ENCODE data around the gene ACAP2.
A peak's percentile ranks its signal among the peaks of the same experiment; 100 is the strongest.
"Not testable (repeated sequence)": the region's sequence is repeated elsewhere in the genome, so short reads cannot be mapped to it uniquely, and the experiment has no call there.

Gene ACAP2, protein sequence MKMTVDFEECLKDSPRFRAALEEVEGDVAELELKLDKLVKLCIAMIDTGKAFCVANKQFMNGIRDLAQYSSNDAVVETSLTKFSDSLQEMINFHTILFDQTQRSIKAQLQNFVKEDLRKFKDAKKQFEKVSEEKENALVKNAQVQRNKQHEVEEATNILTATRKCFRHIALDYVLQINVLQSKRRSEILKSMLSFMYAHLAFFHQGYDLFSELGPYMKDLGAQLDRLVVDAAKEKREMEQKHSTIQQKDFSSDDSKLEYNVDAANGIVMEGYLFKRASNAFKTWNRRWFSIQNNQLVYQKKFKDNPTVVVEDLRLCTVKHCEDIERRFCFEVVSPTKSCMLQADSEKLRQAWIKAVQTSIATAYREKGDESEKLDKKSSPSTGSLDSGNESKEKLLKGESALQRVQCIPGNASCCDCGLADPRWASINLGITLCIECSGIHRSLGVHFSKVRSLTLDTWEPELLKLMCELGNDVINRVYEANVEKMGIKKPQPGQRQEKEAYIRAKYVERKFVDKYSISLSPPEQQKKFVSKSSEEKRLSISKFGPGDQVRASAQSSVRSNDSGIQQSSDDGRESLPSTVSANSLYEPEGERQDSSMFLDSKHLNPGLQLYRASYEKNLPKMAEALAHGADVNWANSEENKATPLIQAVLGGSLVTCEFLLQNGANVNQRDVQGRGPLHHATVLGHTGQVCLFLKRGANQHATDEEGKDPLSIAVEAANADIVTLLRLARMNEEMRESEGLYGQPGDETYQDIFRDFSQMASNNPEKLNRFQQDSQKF

DNA sequence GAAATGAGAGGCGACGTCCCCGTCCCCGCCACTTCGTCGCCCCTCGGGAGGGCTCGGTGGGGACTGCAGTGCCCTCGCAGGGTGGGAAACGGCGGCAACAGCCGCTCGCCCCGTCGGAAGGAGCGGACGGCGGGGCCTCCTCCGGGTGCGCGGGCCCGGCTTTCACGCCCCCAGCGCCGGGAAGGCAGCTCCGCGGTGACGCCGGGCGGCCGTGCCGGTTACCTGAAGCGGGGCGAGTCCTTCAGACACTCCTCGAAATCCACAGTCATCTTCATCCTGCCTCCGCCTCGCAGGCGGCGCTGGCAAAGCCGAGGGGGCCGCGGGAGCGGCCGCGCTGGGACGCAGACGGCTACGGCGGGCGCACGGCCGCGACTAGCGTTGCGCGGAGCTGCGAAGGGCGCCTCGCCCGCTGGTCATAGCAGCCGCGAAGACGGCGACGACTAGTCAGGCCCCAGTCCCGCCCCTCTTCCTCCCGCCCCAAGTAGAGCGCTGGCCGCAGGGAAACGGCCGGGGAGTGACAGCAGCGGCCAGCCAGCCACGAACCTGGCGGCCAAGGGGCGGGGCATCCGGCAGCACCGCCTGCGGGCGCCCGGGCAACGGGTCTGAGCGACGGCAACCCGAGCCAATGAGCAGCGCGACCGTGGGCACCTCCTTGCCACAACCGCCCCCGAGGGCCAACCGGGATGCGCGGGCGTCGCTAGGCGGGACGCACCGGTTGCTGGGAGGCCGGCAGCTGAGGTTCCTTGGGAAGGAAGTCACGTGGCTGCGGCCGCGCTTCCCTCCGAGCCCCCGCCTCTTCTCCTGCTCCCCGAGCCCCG, at the start of gene ACAP2:
Gene ACAP2, minus strand, starts transcription at position 448 of the 818 bp plus-strand sequence. Its CDS starts 173 bp downstream, at position 275.
- in situ Hi-C loops (cut with MboI; ENCODE audit: low pct_unique_long_range_greater_than_20kb, low sequenced_read_pairs), result no loop called here
- DNase-seq, result peak; percentile 100

DNA sequence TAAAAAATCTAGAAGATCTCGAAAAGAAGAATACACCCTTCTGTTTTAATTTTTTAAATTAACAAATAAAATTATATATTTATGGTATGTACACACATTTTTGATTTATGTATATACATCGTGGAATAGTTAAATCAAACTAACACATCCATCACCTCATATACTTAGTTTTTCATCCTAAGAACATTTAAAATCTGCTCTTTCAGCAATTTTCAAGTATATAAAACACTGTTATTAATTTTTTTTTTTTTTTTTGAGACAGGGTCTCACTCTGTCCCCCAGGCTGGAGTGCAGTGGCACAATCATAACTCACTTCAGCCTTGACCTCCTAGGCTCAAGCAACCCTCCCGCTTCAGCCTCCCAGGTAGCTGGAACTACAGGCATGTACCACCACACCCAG, 32.8 kb upstream of the ACAP2 start:
- no peak for DNase-seq
- in situ Hi-C loops (cut with MboI; ENCODE audit: low pct_unique_long_range_greater_than_20kb, low sequenced_read_pairs), result no loop called here

DNA sequence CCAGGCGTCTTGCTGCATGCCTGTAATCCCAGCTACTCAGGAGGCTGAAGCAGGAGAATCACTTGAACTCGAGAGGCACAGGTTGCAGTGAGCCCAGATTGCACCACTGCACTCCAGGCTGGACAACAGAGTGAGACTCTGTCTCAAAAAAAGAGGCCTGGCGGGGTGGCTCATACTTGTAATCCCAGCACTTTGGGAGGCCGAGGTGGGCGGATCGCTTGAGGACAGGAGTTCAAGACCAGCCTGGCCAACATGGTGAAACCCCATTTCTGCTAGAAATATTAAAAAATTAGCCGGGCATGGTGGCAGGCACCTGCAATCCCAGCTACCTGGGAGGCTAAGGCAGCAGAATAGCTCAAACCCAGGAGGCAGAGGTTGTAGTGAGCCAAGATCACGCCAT, 32.3 kb upstream of the ACAP2 start:
- in situ Hi-C loops (cut with MboI; ENCODE audit: low pct_unique_long_range_greater_than_20kb, low sequenced_read_pairs); DNase-seq: not testable (repeated sequence)

DNA sequence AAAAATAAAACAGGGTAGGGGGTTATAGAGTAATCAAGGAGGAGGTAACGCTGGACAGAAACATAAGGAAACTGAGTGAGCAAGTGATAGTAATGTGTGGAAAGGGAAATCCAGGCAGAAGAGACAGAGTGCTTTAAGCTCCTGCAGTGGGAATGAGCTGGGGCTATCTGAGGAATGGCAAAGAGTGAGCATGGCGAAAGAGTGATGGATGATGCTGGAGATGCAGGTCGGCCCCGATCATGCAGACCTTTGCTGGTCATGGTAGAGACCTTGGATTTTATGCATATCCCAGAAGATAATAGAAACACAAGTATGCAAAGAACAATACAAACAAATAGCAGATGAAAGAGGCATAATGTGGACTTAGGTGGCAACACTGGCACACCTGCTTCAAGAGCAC, 26.0 kb upstream of the ACAP2 start:
- in situ Hi-C loops (cut with MboI; ENCODE audit: low pct_unique_long_range_greater_than_20kb, low sequenced_read_pairs), result no loop called here
- DNase-seq, result no peak

DNA sequence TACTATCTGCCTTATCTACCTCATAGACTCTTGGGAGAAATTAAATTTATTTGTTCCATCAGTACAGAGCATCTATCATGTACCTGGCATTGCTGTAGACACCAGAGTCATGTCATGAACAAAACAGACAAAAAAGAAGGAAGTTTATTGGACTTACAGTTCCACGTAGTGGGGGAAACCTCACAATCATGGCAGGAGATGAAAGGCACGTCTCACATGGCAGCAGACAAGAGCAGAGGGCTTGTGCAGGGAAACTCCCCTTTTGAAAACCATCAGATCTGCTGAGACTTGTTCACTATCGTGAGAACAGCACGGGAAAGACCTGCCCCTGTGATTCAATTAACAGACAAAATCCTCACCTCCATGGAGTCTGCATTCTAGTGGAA, 25.6 kb upstream of the ACAP2 start:
- in situ Hi-C loops (cut with MboI; ENCODE audit: low pct_unique_long_range_greater_than_20kb, low sequenced_read_pairs), result no loop called here

DNA sequence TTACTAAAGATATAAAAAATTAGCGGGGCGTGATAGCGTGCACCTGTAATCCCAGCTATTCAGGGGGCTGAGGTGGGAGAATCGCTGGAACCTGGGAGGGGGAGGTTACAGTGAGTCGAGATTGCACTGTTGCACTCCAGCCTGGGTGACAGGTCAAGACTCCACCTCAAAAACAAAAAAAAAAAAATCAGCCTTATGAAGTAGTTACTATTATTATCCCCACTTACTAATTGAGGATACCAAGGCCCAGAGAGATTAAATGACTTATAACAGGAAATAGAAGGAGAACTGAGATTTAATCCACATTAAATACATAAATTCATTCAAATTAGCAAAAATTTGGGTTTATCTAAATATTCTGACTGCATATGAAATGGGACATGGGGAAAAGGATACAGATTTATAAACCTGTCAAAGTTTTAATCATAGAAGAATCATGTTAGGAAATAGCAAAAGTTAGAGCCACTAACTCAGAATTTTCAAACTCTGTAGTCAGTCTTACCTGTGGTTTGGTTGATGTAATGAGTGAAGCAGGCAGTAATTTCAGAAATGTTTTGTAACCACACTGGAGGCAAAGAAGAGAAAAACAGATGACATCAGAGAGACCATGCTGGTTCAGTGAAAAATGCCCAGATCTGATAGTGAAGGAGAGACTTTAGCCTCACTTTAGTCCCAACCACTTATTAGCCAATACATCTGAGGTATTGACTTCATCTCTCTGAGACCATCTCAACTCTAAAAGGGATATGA, 25.0 kb upstream of the ACAP2 start:
- no peak for DNase-seq

More for the DNA sequence above, 25.6 kb upstream of the ACAP2 start:
- DNase-seq, result peak; percentile 8

DNA sequence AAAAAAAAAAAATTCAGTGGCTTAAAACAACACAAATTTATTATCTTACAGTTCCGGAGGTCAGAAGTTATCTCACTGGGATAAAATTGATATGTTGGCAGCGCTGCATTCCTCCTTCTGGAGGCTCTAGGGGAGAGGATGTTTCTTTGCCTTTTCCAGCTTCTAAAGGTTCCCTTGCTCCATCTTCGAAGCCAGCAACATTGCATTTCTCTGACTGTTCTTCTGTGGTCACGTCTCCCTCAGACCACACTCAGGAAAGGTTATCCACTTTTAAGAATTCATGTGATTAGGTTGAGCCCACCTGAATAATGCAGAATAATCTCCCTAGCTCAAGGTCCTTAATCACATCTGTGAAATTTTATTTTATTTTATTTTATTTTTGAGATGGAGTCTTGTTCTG, 23.4 kb upstream of the ACAP2 start:
- no peak for DNase-seq
- in situ Hi-C loops (cut with MboI; ENCODE audit: low pct_unique_long_range_greater_than_20kb, low sequenced_read_pairs), result no loop called here

More for the DNA sequence above, 25.0 kb upstream of the ACAP2 start:
- in situ Hi-C loops (cut with MboI; ENCODE audit: low pct_unique_long_range_greater_than_20kb, low sequenced_read_pairs), result no loop called here

DNA sequence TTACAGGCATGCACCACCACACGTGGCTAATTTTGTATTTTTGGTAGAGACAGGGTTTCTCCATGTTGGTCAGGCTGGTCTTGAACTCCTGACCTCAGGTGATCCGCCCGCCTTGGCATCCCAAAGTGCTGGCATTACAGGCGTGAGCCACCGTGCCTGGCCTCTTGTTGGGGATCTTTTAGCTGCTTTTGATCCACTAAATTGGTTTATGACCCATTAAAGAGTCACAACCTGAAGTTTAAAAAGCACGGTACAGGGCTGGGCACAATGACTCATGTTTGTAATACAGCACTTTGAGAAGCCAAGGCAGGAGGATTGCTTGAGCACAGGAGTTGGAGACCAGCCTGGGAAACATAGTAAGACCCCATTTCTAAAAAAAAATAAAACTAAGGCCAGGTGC, 20.1 kb upstream of the ACAP2 start:
- DNase-seq; in situ Hi-C loops (cut with MboI; ENCODE audit: low pct_unique_long_range_greater_than_20kb, low sequenced_read_pairs): not testable (repeated sequence)

DNA sequence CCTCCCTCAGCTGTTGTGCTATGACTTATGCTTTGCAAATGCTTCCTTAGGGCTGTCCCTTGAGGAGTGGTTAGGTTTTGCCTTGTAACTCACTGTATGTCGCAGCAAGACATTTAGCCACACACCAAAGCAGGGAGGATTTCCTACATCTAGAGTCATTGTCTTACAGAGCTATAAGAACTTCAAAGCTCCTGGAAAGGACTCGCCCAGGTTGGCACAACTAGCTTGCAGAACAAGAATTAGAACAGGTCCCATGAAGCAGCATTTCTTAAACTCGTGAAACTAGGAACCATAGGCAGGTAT, 19.4 kb upstream of the ACAP2 start:
- in situ Hi-C loops (cut with MboI; ENCODE audit: low pct_unique_long_range_greater_than_20kb, low sequenced_read_pairs), result no loop called here
- DNase-seq, result no peak

DNA sequence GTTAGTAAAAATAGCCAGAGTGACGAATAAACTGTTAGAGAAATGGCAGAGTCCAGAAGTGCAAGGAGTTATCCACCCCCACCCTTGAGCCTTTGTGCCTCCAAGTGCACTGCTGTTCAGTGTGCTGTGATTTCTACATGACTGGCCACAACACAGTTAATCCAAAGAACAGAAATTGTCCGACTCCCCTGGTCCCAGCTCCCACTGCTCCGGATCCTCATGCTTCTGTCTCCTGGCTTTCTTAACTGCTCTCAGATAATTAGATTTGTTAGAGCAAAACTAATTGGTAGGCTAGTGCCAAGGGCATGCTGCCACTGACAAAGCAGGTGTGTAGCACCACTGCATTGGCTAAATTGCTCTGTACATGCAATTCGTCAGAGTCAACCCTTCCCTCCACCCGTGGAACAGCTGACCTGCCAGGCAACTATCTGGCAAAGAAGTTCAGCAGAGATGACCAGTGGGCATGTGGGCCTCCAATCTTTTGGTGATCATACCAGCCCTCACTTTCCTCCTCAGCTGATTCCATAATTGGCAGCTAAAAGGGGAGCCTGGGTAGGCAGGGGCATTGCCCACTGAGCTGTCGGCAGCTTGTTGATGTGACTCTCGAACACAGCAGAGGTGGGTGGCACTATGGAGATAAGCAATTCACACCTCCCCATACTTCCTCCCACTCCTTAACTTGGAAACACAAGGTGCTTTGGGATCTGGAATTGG, 18.9 kb upstream of the ACAP2 start:
- in situ Hi-C loops (cut with MboI; ENCODE audit: low pct_unique_long_range_greater_than_20kb, low sequenced_read_pairs), result no loop called here
- no peak for DNase-seq

DNA sequence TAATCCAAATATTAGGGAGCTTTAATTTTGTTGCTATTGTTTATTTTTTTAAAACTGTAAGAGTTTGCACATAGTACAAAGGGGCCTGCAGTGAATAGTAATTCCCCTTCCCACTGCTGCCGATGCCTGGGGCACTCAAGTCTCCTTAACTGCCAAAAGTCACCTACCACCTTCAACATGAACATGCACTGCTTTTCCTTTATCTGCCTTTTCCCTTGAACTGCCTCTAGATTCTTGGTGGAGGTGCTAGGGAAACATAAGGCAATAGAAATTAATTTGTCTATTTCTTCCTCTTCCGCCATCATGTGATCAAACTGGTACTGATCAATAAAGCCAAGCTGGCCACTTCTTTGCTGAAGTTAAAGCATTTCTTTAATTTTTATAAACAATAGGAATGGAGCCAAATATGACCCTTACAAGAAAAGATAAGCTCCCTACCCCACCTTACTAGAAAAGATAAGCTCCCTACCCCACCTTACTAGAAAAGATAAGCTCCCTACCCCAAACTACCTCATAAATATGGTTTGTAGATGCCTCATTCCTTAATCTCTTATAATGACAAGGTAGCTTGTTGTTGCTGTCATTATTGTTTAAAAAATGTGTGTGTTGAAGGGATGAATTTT, 17.4 kb upstream of the ACAP2 start:
- no peak for DNase-seq
- in situ Hi-C loops (cut with MboI; ENCODE audit: low pct_unique_long_range_greater_than_20kb, low sequenced_read_pairs), result no loop called here

DNA sequence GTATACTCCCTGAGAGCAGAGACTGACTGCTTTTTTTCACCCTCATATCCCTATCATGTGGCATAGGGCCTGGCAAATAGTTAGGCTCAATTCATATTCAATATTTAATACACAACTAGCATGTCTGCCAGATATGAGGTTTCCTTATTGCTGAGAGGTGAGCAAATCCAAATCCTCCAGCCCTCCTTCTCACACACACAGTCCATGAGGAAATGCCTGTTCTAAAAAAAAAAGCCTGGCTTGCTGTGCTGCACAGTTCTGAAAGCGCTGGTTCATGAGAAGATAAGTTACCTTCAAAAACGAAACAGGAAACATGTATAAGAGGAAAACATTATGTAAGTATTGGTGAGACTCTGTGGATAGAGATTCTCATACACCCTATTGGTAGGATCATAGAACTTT, 15.5 kb upstream of the ACAP2 start:
- DNase-seq, result peak; percentile 40
- in situ Hi-C loops (cut with MboI; ENCODE audit: low pct_unique_long_range_greater_than_20kb, low sequenced_read_pairs), result no loop called here

DNA sequence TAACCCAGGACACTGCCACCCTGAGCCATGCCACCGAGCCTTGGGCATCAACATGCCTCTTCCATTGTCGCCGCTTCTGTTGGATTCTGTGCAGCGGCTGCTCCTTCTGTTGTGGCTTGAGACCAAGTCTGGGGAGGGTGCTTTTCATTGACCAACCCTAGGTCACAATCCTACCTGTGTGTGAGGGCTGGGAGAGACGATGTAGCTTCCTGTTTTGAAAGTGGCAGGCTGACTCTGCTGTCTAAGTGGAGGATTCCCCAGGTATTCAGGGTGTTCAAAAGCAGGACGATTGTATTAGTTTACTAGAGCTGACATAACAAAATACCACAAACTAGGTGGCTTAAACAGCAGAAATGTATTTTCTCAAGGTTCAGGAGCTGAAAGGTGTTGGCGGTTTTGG, 13.0 kb upstream of the ACAP2 start:
- in situ Hi-C loops (cut with MboI; ENCODE audit: low pct_unique_long_range_greater_than_20kb, low sequenced_read_pairs), result no loop called here

DNA sequence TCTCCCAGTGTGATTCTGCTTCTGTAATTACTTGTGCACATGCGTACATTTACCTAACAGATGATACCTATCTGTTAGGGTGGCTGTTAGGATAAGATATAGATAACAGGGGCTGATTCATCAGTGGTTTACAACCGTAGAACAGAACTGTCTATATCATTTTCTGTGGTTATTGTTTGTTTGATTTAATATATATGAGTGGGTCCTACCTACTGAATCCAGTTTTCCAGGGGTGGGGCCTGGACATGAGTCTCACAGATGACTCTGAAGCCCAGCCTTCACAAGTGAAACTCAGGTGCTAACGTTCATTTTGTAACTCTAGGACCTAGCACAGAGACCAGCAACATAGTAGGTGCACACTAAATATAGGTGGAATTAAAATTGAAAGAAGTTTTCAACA, 10.4 kb upstream of the ACAP2 start:
- in situ Hi-C loops (cut with MboI; ENCODE audit: low pct_unique_long_range_greater_than_20kb, low sequenced_read_pairs), result no loop called here
- DNase-seq, result no peak

More for the DNA sequence above, 13.0 kb upstream of the ACAP2 start:
- no peak for DNase-seq

DNA sequence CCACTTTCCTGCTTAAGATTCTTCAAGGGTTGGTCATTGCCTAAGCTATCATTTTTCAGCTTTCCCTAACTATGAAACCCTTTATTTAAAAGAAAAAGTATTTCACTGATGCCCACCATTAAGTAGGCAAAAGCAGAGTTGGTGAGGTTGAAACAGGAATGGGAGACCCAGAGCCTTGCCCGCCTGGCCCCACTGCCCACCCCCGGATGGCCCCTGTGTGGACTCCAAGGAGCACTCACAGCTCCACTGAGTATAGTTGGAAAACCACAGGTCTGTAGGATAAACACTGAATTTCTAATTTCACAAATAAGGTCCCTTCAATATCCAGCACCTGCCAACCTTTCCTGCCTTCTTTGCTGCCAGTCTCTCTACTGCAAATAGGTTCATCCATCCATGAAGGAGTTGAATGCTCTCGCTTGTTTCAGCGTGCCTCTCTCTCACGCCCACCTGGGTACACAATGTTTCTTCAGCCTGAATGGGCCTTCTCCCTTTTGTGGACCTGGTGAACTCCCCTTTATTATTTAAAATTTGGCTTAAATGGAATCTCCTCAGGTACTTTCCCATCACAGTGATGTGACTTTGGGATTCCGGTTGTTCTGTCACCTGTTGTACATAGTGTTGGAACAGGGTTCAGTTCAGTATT, 8.7 kb upstream of the ACAP2 start:
- DNase-seq, result no peak
- in situ Hi-C loops (cut with MboI; ENCODE audit: low pct_unique_long_range_greater_than_20kb, low sequenced_read_pairs), result no loop called here

DNA sequence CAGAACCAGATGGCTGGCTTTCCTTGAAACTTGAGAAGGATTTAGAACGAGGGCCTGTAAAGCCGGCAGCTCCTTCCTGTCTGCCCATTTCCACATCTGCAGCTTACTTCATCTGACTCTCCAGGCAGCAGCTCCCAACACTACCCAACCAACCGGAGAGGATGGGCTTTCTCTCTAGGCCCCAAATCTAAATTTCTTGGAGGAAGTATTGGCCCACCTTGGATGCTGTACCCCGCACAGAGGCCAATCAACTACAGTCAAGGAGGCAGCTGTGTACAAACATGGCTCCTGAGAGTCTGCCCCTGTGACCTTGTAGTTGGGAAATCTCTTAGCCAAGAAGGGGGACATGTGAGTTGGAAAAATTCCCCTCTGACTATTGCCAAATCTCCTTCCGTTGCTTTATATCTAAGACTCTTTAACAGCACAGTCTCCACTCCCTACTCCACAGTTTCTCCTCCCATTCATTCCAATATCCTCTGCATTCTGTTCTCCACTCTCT, 8.0 kb upstream of the ACAP2 start:
- in situ Hi-C loops (cut with MboI; ENCODE audit: low pct_unique_long_range_greater_than_20kb, low sequenced_read_pairs), result no loop called here
- DNase-seq, result no peak

DNA sequence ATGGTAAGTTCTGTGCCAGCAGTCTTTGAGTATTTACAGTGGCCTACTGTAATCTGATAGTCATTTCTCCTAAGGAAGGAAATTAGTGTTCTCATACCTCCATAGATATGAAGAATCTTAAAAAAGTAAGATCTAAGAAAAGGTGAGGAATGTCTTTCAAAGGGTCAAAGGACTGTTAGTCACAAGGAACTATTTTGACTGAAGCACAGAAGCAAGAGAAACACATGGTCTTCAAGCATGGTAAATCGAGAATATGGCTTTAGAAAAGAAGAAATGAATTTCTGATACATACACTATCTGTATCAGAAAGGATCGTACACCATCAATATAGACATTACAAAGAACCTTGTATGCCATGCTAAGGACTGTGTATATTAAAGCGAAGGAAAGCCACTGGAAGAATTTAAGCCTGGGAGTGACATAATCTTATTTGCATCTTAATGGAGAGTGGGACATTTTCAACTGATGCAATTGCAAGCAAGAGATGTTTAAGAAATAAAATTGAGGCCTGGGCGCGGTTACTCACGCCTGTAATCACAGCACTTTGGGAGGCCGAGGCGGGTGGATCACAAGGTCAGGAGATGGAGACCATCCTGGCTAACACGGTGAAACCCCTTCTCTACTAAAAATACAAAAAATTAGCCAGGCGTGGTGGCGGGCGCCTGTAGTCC, 5.5 kb upstream of the ACAP2 start:
- in situ Hi-C loops (cut with MboI; ENCODE audit: low pct_unique_long_range_greater_than_20kb, low sequenced_read_pairs), result no loop called here
- DNase-seq, result no peak
